Stimulated activated naive B cell treated with anti-CD40 and anti-IgM and Interleukin-4, amounts not matched to agents 10 μg/mL and 1 μg/mL and 100 μg/mL, for 72 hours (primary cell): Measurements from ENCODE around the gene LMOD2.

Experiments
- ATAC-seq, 2 donors: fragments of 150-1000 bp; cut with Tn5 transposase; replicated peaks; 2 replicates each; pipeline ENCODE4 v1.10.0; 2021; ENCODE audit warnings: moderate library complexity in 1 of 2
- DNase-seq: peaks from one replicate; pipeline ENCODE4 v3.0.0; 2021
- H3K27ac Mint-ChIP-seq: one replicate; pipeline ENCODE4 v1.8.0; 2022; ENCODE audit warnings: mild to moderate bottlenecking, mixed read lengths
- H3K27me3 Mint-ChIP-seq, 2 donors: one replicate each; pipeline ENCODE4 v1.8.0; 2022; ENCODE audit warnings: mixed read lengths in 2 of 2
- H3K36me3 Mint-ChIP-seq, 2 donors: one replicate each; pipeline ENCODE4 v1.8.0; 2022; ENCODE audit warnings: mixed read lengths in 2 of 2, mild to moderate bottlenecking in 1 of 2
- H3K4me1 Mint-ChIP-seq, 2 donors: one replicate each; pipeline ENCODE4 v1.8.0; 2022; ENCODE audit warnings: mixed read lengths in 2 of 2, mild to moderate bottlenecking in 1 of 2
- H3K4me3 Mint-ChIP-seq, 2 donors: one replicate each; pipeline ENCODE4 v1.8.0; 2022; ENCODE audit warnings: mild to moderate bottlenecking in 2 of 2, mixed read lengths in 2 of 2, moderate library complexity in 1 of 2
- H3K9me3 Mint-ChIP-seq, 2 donors: one replicate each; pipeline ENCODE4 v1.8.0; 2022; ENCODE audit warnings: mixed read lengths in 2 of 2, mild to moderate bottlenecking in 1 of 2

LMOD2 gene

DNA sequence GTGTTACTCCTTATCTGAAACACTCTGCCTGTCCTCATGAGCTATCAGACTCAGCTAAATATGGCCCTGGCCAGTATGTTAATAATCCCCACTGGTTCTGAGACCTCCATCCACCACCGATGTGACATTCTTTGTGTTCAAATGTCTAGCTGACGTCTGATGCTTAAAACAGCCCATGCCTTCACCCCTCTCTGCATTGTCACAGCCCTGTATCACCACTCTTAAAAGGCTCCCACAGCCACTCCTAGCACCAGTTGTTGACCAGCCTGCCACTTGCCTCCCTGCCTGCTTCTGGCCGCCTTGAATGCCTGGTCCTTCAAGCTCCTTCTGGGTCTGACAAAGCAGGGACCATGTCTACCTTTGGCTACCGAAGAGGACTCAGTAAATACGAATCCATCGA is at the start of gene LMOD2:
Gene LMOD2 (plus strand): TSS at position 253 of the 400 bp plus-strand sequence. CDS start 98 bp downstream, at position 351.
- no peak for ATAC-seq
- no peaks in the 10 kb centered on the region for H3K4me1 Mint-ChIP-seq
- no peaks in the 10 kb centered on the region for H3K36me3 Mint-ChIP-seq

GRCh38 chr7:123607423-123607975 is 48.2 kb upstream of the LMOD2 start:
- ATAC-seq: no peak
- no peak overlapping the region for H3K27ac Mint-ChIP-seq
- H3K36me3 Mint-ChIP-seq: no peaks in the 10 kb centered on the region
- H3K4me3 Mint-ChIP-seq: no peak overlapping the region
- no peaks in the 10 kb centered on the region for H3K4me1 Mint-ChIP-seq
- H3K9me3 Mint-ChIP-seq: no peaks in the 10 kb centered on the region
- H3K27me3 Mint-ChIP-seq: peaks cover 17 to 32% of the 10 kb centered on the region in 2 donors
- no peak for DNase-seq

More for the DNA sequence above, at the start of gene LMOD2:
- Mint-ChIP-seq H3K27me3 (peaks cover 17 to 26% of the 10 kb centered on the region in 2 donors), H3K4me3 (no peak within 1 kb of the TSS), H3K27ac (no peak within 1 kb of the TSS), H3K9me3 (no peaks in the 10 kb centered on the region)
- DNase-seq: no peak

- Mint-ChIP-seq H3K27me3 (peaks cover 21 to 26% of the 10 kb centered on the region in 2 donors), H3K9me3 (no peaks in the 10 kb centered on the region), H3K36me3 (no peaks in the 10 kb centered on the region), H3K27ac (no peak overlapping the region), H3K4me3 (no peak overlapping the region), H3K4me1 (no peaks in the 10 kb centered on the region)
- DNase-seq: no peak
- no peak for ATAC-seq
Measured at GRCh38 chr7:123608991-123609882, 46.4 kb upstream of the LMOD2 start.

- Mint-ChIP-seq H3K27me3 (peaks cover 21 to 26% of the 10 kb centered on the region in 2 donors), H3K9me3 (no peaks in the 10 kb centered on the region), H3K36me3 (no peaks in the 10 kb centered on the region), H3K27ac (no peak overlapping the region), H3K4me1 (no peaks in the 10 kb centered on the region), H3K4me3 (no peak overlapping the region)
- no peak for ATAC-seq
- no peak for DNase-seq
Measured at GRCh38 chr7:123609883-123610239, 45.8 kb upstream of the LMOD2 start.

DNA sequence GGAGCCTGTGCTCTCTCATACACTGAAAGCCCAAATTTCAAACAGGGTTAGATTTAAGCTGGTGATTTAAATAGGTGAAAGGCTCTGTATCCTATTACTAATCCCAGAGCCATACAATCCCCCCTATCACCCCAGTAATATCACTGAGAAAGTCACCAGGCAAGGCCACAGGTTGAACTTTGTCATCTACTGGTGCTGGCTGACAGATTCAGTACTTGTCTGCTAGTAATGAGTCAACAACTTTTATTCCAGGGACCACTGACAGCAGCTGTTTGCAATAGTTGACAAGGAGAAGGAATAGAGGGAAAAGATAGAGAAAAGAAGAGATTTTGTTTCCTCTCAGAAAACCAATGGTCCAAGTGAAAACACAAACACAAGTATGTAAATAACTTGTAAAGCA is 43.6 kb upstream of the LMOD2 start:
- Mint-ChIP-seq H3K4me3 (no peak overlapping the region), H3K9me3 (no peaks in the 10 kb centered on the region)

DNA sequence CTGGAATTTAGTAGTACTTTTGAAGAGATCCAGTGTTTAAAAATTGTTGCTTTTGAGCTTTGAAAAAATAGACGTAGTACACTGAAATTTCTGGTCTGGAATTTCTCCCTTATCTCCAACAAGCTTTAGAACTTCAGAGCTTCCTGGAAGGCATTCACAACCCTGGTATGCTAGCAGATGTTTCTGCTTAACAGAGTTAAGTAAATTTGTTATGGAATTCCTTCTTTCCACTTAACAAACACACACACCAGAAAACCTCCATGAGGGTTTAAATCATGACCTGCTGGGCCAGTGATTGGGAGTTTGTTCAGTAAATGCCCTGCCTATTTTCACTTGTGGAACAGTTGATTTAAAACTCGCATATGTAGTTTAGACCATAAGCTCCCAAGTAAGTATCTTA is 40.3 kb upstream of the LMOD2 start:
- no peak for ATAC-seq
- DNase-seq: no peak
- Mint-ChIP-seq H3K27ac (no peak overlapping the region), H3K4me1 (no peaks in the 10 kb centered on the region), H3K9me3 (no peaks in the 10 kb centered on the region), H3K4me3 (no peak overlapping the region), H3K27me3 (peaks cover 27 to 31% of the 10 kb centered on the region in 2 donors), H3K36me3 (no peaks in the 10 kb centered on the region)

More for the DNA sequence above, 43.6 kb upstream of the LMOD2 start:
- DNase-seq: no peak
- Mint-ChIP-seq H3K4me1 (no peaks in the 10 kb centered on the region), H3K36me3 (no peaks in the 10 kb centered on the region), H3K27me3 (peaks cover 18 to 21% of the 10 kb centered on the region in 2 donors), H3K27ac (no peak overlapping the region)
- no peak for ATAC-seq

- Mint-ChIP-seq H3K9me3 (no peaks in the 10 kb centered on the region), H3K27ac (no peak overlapping the region), H3K4me3 (no peak overlapping the region), H3K4me1 (no peaks in the 10 kb centered on the region), H3K27me3 (peaks cover 27 to 31% of the 10 kb centered on the region in 2 donors), H3K36me3 (no peaks in the 10 kb centered on the region)
- ATAC-seq (no peak), DNase-seq (no peak)
Measured at GRCh38 chr7:123616223-123616622, 39.4 kb upstream of the LMOD2 start.

GRCh38 chr7:123621707-123622106 is 34.0 kb upstream of the LMOD2 start:
- no peak for DNase-seq
- no peak overlapping the region for H3K27ac Mint-ChIP-seq
- H3K4me3 Mint-ChIP-seq: no peak overlapping the region
- H3K36me3 Mint-ChIP-seq: no peaks in the 10 kb centered on the region
- no peaks in the 10 kb centered on the region for H3K9me3 Mint-ChIP-seq
- ATAC-seq: no peak
- H3K4me1 Mint-ChIP-seq: no peaks in the 10 kb centered on the region
- peaks cover 16 to 28% of the 10 kb centered on the region in 2 donors for H3K27me3 Mint-ChIP-seq

GRCh38 chr7:123622660-123623386 is 32.8 kb upstream of the LMOD2 start:
- H3K27ac Mint-ChIP-seq: no peak overlapping the region
- DNase-seq (no peak), ATAC-seq (no peak)
- no peaks in the 10 kb centered on the region for H3K36me3 Mint-ChIP-seq
- H3K27me3 Mint-ChIP-seq: peaks cover 15 to 25% of the 10 kb centered on the region in 2 donors
- H3K4me3 Mint-ChIP-seq: no peak overlapping the region
- no peaks in the 10 kb centered on the region for H3K4me1 Mint-ChIP-seq
- H3K9me3 Mint-ChIP-seq: no peaks in the 10 kb centered on the region

- Mint-ChIP-seq H3K4me3 (no peak overlapping the region), H3K4me1 (no peaks in the 10 kb centered on the region), H3K27ac (no peak overlapping the region), H3K36me3 (no peaks in the 10 kb centered on the region), H3K9me3 (no peaks in the 10 kb centered on the region), H3K27me3 (peaks cover 6 to 19% of the 10 kb centered on the region in 2 donors)
- ATAC-seq (peak; percentile 51 to 60), DNase-seq (peak; percentile 9)
Measured at GRCh38 chr7:123624527-123625183, 31.0 kb upstream of the LMOD2 start.

DNA sequence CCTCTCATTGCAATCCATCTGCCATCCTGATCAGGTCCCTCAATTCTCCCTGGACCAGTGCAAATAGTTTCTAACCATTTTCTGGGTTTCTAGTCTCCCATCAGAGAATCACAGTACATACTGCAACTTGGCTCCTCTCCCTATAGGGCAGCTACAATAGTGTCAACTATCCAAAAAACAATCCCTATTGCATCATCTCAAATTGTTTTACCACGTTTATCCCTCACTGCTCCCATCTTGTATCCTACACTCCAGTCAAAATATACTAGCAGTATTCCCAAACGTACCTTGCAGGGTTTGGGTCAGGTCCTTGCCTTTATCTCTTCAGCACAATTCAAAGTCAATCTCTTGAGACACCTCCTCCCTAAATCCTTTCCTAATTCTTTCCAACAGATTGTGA is 30.4 kb upstream of the LMOD2 start:
- H3K36me3 Mint-ChIP-seq: no peaks in the 10 kb centered on the region

DNA sequence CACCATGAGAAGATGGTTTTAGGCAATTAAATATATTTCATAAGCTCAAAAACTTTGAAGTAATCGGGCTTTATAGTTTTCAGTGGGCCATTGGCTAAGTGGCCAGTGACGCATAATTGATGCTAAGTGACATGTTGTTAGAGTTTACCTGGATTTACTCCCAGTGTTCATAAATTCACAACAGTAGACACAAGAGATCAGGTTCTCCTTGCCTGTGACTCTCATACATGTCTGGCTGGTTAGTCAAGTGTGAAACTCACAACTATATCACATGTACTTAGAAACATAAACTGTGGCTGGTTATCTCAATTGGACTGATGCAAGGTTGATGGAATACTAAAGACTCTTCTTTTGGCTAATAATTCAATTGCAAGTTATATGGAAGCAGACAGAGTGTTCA is 27.8 kb upstream of the LMOD2 start:
- H3K9me3 Mint-ChIP-seq: no peaks in the 10 kb centered on the region
- DNase-seq (no peak), ATAC-seq (no peak)
- H3K36me3 Mint-ChIP-seq: no peaks in the 10 kb centered on the region
- no peaks in the 10 kb centered on the region for H3K4me1 Mint-ChIP-seq
- H3K4me3 Mint-ChIP-seq: no peak overlapping the region
- H3K27me3 Mint-ChIP-seq: peaks cover 0 to 16% of the 10 kb centered on the region in 2 donors
- H3K27ac Mint-ChIP-seq: no peak overlapping the region

More for the DNA sequence above, 30.4 kb upstream of the LMOD2 start:
- no peak for DNase-seq
- Mint-ChIP-seq H3K4me3 (no peak overlapping the region), H3K4me1 (no peaks in the 10 kb centered on the region), H3K27me3 (peaks cover 0 to 16% of the 10 kb centered on the region in 2 donors), H3K27ac (no peak overlapping the region), H3K9me3 (no peaks in the 10 kb centered on the region)
- ATAC-seq: no peak

DNA sequence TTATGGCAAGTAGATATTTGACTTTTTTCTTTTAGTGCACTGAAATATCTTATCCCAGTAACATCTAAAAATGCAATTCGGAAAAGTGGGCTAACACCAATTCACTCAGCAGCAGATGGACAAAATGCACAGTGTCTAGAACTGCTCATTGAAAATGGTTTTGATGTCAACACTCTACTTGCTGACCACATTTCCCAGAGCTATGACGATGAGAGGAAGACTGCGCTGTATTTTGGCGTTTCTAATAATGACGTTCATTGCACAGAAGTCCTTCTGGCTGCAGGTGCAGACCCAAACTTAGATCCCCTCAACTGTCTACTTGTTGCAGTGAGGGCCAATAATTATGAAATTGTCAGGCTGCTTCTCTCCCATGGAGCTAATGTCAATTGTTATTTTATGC is 26.8 kb upstream of the LMOD2 start:
- Mint-ChIP-seq H3K27ac (no peak overlapping the region), H3K4me1 (no peaks in the 10 kb centered on the region), H3K9me3 (no peaks in the 10 kb centered on the region), H3K36me3 (no peaks in the 10 kb centered on the region), H3K4me3 (no peak overlapping the region), H3K27me3 (peaks cover 0 to 16% of the 10 kb centered on the region in 2 donors)
- ATAC-seq (no peak), DNase-seq (no peak)

DNA sequence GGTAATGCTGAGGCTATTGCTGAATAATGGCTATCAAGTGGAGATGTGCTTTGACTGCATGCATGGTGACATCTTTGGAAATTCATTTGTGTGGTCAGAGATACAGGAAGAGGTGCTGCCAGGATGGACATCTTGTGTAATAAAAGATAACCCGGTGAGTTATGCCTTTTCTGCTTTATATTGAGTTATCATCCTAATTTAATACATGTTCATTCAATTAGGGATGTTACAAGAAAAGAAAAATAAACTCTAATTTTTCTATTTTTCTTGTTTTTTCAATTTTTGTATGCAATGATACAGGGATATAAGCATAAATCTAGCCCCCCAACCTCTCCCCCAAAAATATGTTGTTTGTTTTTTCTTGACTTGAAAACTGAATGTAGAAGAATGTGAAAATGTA is 26.4 kb upstream of the LMOD2 start:
- peaks cover 0 to 16% of the 10 kb centered on the region in 2 donors for H3K27me3 Mint-ChIP-seq
- DNase-seq: no peak
- ATAC-seq: no peak
- no peaks in the 10 kb centered on the region for H3K4me1 Mint-ChIP-seq
- no peaks in the 10 kb centered on the region for H3K9me3 Mint-ChIP-seq
- H3K4me3 Mint-ChIP-seq: no peak overlapping the region
- no peaks in the 10 kb centered on the region for H3K36me3 Mint-ChIP-seq
- no peak overlapping the region for H3K27ac Mint-ChIP-seq
